Neural cell (in vitro differentiated cells): Measurements from ENCODE around the gene GABPA. TPM values are rescaled to one million over a fixed set of nuclear protein-coding genes. Genes with fewer than 3 reads are reported as not detected.

Source experiments
- H2AFZ ChIP-seq: fragments of 200-600, 300-800 bp; sonication (generic), shearing (Covaris generic); 2 replicates; pipeline ENCODE4 v1.6.0; 2014; ENCODE audit warnings: low read depth, mild to moderate bottlenecking, antibody characterized with exemption, low read length, moderate library complexity
- H3F3A ChIP-seq: fragments of 200-600 bp; shearing (Covaris generic); 2 replicates; pipeline ENCODE4 v1.6.1; 2016; ENCODE audit warnings: mild to moderate bottlenecking, moderate library complexity, mixed read lengths, antibody characterized with exemption, low read length; ENCODE audit not compliant: insufficient read depth, poor library complexity, severe bottlenecking
- H3K27ac ChIP-seq: fragments of 200-600, 300-800 bp; sonication (generic), shearing (Covaris generic); 2 replicates; pipeline ENCODE4 v1.5.1; 2014; ENCODE audit warnings: mild to moderate bottlenecking, low read length, moderate library complexity
- H3K27me3 ChIP-seq: fragments of 300-800, 200-600 bp; sonication (generic), shearing (Covaris generic); 2 replicates; pipeline ENCODE4 v1.6.0; 2014; ENCODE audit warnings: mild to moderate bottlenecking, low read depth, low read length, moderate library complexity; ENCODE audit not compliant: insufficient read depth
- H3K36me3 ChIP-seq: fragments of 300-800, 200-600 bp; sonication (generic), shearing (Covaris generic); 2 replicates; pipeline ENCODE4 v1.5.1; 2014; ENCODE audit warnings: mild to moderate bottlenecking, antibody characterized with exemption, low read length, moderate library complexity; ENCODE audit not compliant: insufficient read depth
- H3K4me2 ChIP-seq: fragments of 300-800, 200-600 bp; sonication (generic), shearing (Covaris generic); 2 replicates; pipeline ENCODE4 v1.6.0; 2014; ENCODE audit warnings: mild to moderate bottlenecking, low read length
- H3K4me3 ChIP-seq: fragments of 300-800, 200-600 bp; sonication (generic), shearing (Covaris generic); 2 replicates; pipeline ENCODE4 v1.5.1; 2014; ENCODE audit warnings: mild to moderate bottlenecking, low read length, moderate library complexity
- H3K79me2 ChIP-seq: fragments of 200-600 bp; shearing (Covaris generic); replicated peaks from 2 replicates; pipeline ENCODE4 v1.6.0; 2014; ENCODE audit warnings: mild to moderate bottlenecking, low read length, moderate library complexity; ENCODE audit not compliant: insufficient read depth
- H3K9ac ChIP-seq: fragments of 300-800, 200-600 bp; sonication (generic), shearing (Covaris generic); 2 replicates; pipeline ENCODE4 v1.6.1; 2016; ENCODE audit warnings: mild to moderate bottlenecking, low read length, mixed read lengths
- H3K9me2 ChIP-seq: fragments of 200-600 bp; shearing (Covaris generic); 2 replicates; pipeline ENCODE4 v1.6.1; 2016; ENCODE audit warnings: mild to moderate bottlenecking, low read length, mixed read lengths; ENCODE audit not compliant: insufficient read depth
- H3K9me3 ChIP-seq: fragments of 200-600, 300-800 bp; sonication (generic), shearing (Covaris generic); 2 replicates; pipeline ENCODE4 v1.6.1; 2016; ENCODE audit warnings: mild to moderate bottlenecking, mixed run types, low read length, moderate library complexity, mixed read lengths
- H4K20me1 ChIP-seq: fragments of 200-600 bp; shearing (Covaris generic); 2 replicates; pipeline ENCODE4 v1.6.1; 2016; ENCODE audit warnings: mild to moderate bottlenecking, mixed run types; ENCODE audit not compliant: insufficient read depth
- CTCF ChIP-seq: fragments of 450-650 bp; IDR thresholded peaks from 2 replicates; pipeline ENCODE4 v1.5.1; 2014; ENCODE audit warnings: antibody characterized with exemption, mild to moderate bottlenecking, moderate library complexity; ENCODE audit not compliant: poor library complexity, severe bottlenecking
- EP300 ChIP-seq: fragments of 450-650 bp; conservative IDR thresholded peaks from 2 replicates; pipeline ENCODE4 v1.6.1; 2014; ENCODE audit warnings: antibody characterized with exemption, mild to moderate bottlenecking, moderate library complexity; ENCODE audit not compliant: poor library complexity, severe bottlenecking
- EZH2 ChIP-seq: fragments of 200-600, 300-800 bp; shearing (Covaris generic), sonication (generic); IDR thresholded peaks from 2 replicates; pipeline ENCODE4 v1.6.1; 2014; ENCODE audit warnings: antibody characterized with exemption, low read length, borderline replicate concordance, mild to moderate bottlenecking; ENCODE audit not compliant: insufficient read depth, poor library complexity, severe bottlenecking
- MXI1 ChIP-seq: fragments of 450-650 bp; conservative IDR thresholded peaks from 2 replicates; pipeline ENCODE4 v1.6.1; 2014; ENCODE audit warnings: antibody characterized with exemption, mild to moderate bottlenecking; ENCODE audit not compliant: poor library complexity, severe bottlenecking
- POLR2AphosphoS5 ChIP-seq: IDR thresholded peaks from 2 replicates; pipeline ENCODE4 v1.6.1; 2012
- RAD21 ChIP-seq: fragments of 450-650 bp; conservative IDR thresholded peaks from 2 replicates; pipeline ENCODE4 v1.6.1; 2014; ENCODE audit warnings: antibody characterized with exemption, mild to moderate bottlenecking, moderate library complexity
- REST ChIP-seq: IDR thresholded peaks from 2 replicates; pipeline ENCODE4 v1.6.1; 2012; ENCODE audit warnings: borderline replicate concordance
- SMC3 ChIP-seq: fragments of 450-650 bp; conservative IDR thresholded peaks from 2 replicates; pipeline ENCODE4 v1.6.1; 2014; ENCODE audit warnings: antibody characterized with exemption, mild to moderate bottlenecking, moderate library complexity; ENCODE audit not compliant: poor library complexity
- TAF1 ChIP-seq: IDR thresholded peaks from 2 replicates; pipeline ENCODE4 v1.6.1; 2012; ENCODE audit warnings: low read depth
- polyA plus RNA-seq: library from polyadenylated mRNA; depleted of rRNA; stranded (reverse); fragments of >200 nt; gene quantifications from 2 replicates; pipeline ENCODE4 v1.2.3, GENCODE V29; 2014

GABPA gene
- polyA plus RNA-seq, 1 donor from 2014 or later, result 45.4 TPM

- Histone ChIP-seq H3F3A (no peaks in the 10 kb centered on the region), H3K9me2 (no peaks in the 10 kb centered on the region), H3K4me3 (no peak overlapping the region), H3K4me2 (no peak overlapping the region), H3K79me2 (no peaks in the 10 kb centered on the region), H3K36me3 (peaks cover 6% of the 10 kb centered on the region), H3K27me3 (no peaks in the 10 kb centered on the region), H3K9me3 (no peaks in the 10 kb centered on the region), H3K9ac (no peak overlapping the region), H2AFZ (no peak overlapping the region), H3K27ac (no peak overlapping the region), H4K20me1 (no peaks in the 10 kb centered on the region)
- no peak for TF ChIP-seq EZH2
- no peak for TF ChIP-seq RAD21
- no peak for TF ChIP-seq SMC3
- no peak for TF ChIP-seq MXI1
- TF ChIP-seq EP300, result no peak
- no peak for TF ChIP-seq TAF1
- no peak for TF ChIP-seq POLR2AphosphoS5
- TF ChIP-seq CTCF, result no peak
- TF ChIP-seq REST, result no peak
Measured at GRCh38 chr21:25757531-25757930, 22.8 kb downstream of the GABPA start.

GRCh38 chr21:25759573-25759972 lies 24.8 kb downstream of the GABPA start:
- Histone ChIP-seq H3K27me3 (no peaks in the 10 kb centered on the region), H3F3A (no peaks in the 10 kb centered on the region), H3K79me2 (no peaks in the 10 kb centered on the region), H3K9ac (no peak overlapping the region), H3K9me3 (no peaks in the 10 kb centered on the region), H3K4me3 (no peak overlapping the region), H4K20me1 (no peaks in the 10 kb centered on the region), H3K9me2 (no peaks in the 10 kb centered on the region), H3K4me2 (no peak overlapping the region), H3K27ac (no peak overlapping the region), H2AFZ (no peak overlapping the region), H3K36me3 (peaks cover 6% of the 10 kb centered on the region)
- TF ChIP-seq REST (no peak), EP300 (no peak), EZH2 (no peak), MXI1 (no peak), CTCF (no peak), POLR2AphosphoS5 (no peak), SMC3 (no peak), TAF1 (no peak), RAD21 (no peak)
